SJCRH30 (cell line): ENCODE results near the gene CCDC85A. TPM values are rescaled to one million over a fixed set of nuclear protein-coding genes. Genes with fewer than 3 reads are reported as not detected.

Source experiments
- DNase-seq, 2 experiments: peaks; one replicate each; pipeline ENCODE4 v3.0.0-alpha.2; 2015 to 2020
- H3K27ac ChIP-seq: fragments of 250-450 bp; sonication (Bioruptor Pico); 2 replicates; pipeline ENCODE4 v1.5.1; 2020; ENCODE audit warnings: mild to moderate bottlenecking, moderate library complexity
- H3K27me3 ChIP-seq: fragments of 250-450 bp; sonication (Bioruptor Pico); 2 replicates; pipeline ENCODE4 v1.5.1; 2020; ENCODE audit warnings: mild to moderate bottlenecking, moderate library complexity
- H3K36me3 ChIP-seq: fragments of 250-450 bp; sonication (Bioruptor Pico); 2 replicates; pipeline ENCODE4 v1.5.1; 2020; ENCODE audit warnings: mild to moderate bottlenecking, moderate library complexity
- H3K4me1 ChIP-seq: fragments of 250-450 bp; sonication (Bioruptor Pico); 2 replicates; pipeline ENCODE4 v1.5.1; 2020; ENCODE audit warnings: mild to moderate bottlenecking, moderate library complexity
- H3K4me3 ChIP-seq: fragments of 250-450 bp; sonication (Bioruptor Pico); 2 replicates; pipeline ENCODE4 v1.5.1; 2020; ENCODE audit warnings: mild to moderate bottlenecking, moderate library complexity
- H3K9me3 ChIP-seq: fragments of 250-450 bp; sonication (Bioruptor Pico); replicated peaks from 2 replicates; pipeline ENCODE4 v1.5.1; 2020; ENCODE audit warnings: mild to moderate bottlenecking, moderate library complexity
- total RNA-seq: library from RNA; depleted of rRNA; stranded (reverse); fragments of >200 nt; shearing (Covaris generic); gene quantifications from 2 replicates; pipeline ENCODE4 v1.2.3, GENCODE V29; 2014

Gene CCDC85A
- total RNA-seq, 1 experiment from 2014 or later = not detected

GRCh38 chr2:56287974-56288373 lies 104.2 kb downstream of the CCDC85A start:
- no peak overlapping the region for H3K27ac ChIP-seq
- H3K27me3 ChIP-seq = no peaks in the 10 kb centered on the region
- H3K9me3 ChIP-seq = no peaks in the 10 kb centered on the region
- no peak for DNase-seq
- H3K4me3 ChIP-seq = no peak overlapping the region
- no peaks in the 10 kb centered on the region for H3K36me3 ChIP-seq
- no peaks in the 10 kb centered on the region for H3K4me1 ChIP-seq

DNA sequence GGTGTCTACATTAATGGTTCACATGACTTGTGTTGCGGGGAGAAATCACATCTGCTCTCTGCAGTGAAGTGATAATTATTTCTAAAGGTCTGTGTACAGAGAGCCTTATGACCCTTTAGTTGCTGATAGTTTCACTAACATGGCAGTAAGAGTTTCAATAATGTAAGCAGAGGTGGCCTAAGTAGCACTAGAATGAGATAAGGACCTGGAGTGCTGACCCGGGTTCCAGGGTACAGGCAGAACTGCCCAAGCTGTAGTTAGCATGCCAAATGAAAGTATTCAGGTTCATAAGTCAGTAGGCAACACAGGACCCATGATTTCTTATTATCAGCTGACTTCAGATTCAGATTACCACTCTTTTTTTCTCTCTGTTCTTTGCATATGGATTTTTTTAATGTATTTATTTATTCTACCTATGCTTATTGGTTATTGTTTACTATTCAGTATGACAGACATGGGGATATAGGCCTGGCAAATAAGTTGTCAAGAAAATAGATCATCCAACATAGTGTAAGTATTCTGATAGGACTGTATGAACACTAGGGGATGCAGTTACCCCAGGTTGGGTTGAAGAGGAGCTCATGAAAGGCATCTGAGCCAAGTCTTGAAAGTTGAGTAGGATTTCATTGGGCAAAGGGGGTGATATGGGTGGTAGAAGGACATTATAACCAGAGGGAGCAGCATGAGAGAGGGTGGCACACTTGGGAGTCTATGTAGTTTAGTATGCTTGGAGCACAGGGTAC lies 105.2 kb downstream of the CCDC85A start:
- DNase-seq = no peak
- Histone ChIP-seq H3K4me3 (no peak overlapping the region), H3K36me3 (no peaks in the 10 kb centered on the region), H3K27ac (no peak overlapping the region), H3K27me3 (no peaks in the 10 kb centered on the region), H3K4me1 (no peaks in the 10 kb centered on the region), H3K9me3 (no peaks in the 10 kb centered on the region)

DNA sequence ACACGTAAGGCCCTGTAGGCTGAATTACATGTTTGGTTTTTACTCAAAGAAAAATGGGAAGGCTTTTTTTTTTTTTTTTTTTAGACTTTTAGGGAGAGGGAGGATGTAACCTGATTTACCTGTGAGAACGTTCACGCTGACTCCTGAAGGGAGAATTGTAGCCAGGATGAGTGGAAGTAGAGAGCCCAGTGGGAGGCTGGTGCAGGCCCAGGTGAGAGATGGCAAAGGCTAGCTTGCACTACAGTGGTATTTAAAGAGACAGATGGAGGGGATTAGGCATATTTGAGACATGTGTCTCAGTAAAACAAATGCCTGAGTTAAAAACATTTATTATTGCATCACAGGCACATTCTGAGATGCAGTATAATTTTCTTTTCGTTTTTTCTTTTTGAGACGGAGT lies 107.9 kb downstream of the CCDC85A start:
- DNase-seq = no peak
- Histone ChIP-seq H3K27me3 (no peaks in the 10 kb centered on the region), H3K4me3 (no peak overlapping the region), H3K27ac (no peak overlapping the region), H3K36me3 (no peaks in the 10 kb centered on the region), H3K4me1 (no peaks in the 10 kb centered on the region), H3K9me3 (no peaks in the 10 kb centered on the region)

DNA sequence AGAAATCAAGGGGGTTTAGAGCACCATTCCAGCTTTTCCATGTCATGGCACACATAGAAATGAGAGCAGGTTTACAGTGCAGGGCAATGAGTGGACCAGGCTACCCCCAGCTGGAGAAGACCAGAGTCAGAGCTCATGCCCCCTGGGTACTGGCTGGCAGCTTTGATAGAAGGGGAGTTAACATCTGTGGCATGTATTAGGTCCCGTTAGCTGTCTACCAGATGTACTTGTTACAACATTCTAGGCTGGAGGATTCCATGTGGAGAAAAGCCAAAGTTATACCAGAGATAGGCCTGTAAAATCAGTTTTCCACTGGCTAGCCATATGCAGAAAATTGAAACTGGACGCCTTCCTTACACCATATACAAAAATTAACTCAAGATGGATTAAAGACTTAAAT lies 109.2 kb downstream of the CCDC85A start:
- Histone ChIP-seq H3K9me3 (no peaks in the 10 kb centered on the region), H3K27me3 (no peaks in the 10 kb centered on the region), H3K4me1 (no peaks in the 10 kb centered on the region), H3K27ac (no peak overlapping the region), H3K4me3 (no peak overlapping the region), H3K36me3 (no peaks in the 10 kb centered on the region)
- no peak for DNase-seq

DNA sequence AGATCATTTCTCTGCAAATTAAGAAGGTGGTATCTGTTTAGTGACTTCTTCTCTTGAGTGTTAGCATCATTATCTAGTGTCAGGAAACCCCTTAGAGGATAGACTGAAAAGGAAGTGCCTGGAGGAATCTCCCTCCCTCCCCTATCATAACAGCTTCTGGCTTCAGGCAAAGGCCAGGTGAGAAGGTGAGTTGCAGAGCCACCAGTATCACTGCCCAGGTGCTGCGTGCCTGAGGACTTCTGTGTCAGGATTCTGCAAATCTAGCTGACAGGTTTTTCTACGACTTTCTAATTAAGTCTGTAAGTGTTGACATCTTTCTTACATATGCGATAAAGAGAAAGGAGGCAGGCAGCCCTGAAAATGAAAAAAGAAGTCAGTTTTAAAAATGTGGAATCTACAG lies 111.9 kb downstream of the CCDC85A start:
- Histone ChIP-seq H3K27ac (no peak overlapping the region), H3K4me1 (no peaks in the 10 kb centered on the region), H3K36me3 (no peaks in the 10 kb centered on the region), H3K27me3 (no peaks in the 10 kb centered on the region), H3K9me3 (no peaks in the 10 kb centered on the region), H3K4me3 (no peak overlapping the region)
- no peak for DNase-seq

- Histone ChIP-seq H3K27ac (no peak overlapping the region), H3K9me3 (no peaks in the 10 kb centered on the region), H3K4me3 (no peak overlapping the region), H3K27me3 (no peaks in the 10 kb centered on the region), H3K36me3 (no peaks in the 10 kb centered on the region), H3K4me1 (no peaks in the 10 kb centered on the region)
- no peak for DNase-seq
Measured at GRCh38 chr2:56297671-56298070, 113.9 kb downstream of the CCDC85A start.

DNA sequence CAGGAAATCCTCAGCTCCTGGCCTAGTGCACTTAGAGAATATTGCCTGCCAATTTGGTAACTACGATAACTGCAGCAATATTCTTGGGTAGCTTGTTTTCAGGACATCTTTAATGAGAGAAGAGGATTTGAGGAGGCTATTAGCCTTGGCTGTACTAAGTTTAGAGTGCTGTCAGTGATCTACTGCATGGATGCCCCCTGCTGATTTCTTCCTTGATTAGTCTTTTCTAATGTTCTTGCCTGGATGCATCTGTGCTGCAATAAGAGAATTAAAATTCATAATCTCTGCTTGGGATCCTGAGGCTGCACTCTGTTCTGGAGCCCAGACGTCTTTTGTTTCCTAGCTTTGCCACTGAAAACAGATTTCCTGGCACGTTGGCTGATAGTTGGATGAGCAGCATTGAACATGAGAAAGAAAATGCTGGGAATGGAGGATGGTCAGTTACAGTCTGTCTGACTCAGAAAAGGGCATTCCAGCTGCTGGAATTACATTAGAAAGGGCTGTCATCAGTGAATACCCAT lies 115.4 kb downstream of the CCDC85A start:
- Histone ChIP-seq H3K36me3 (no peaks in the 10 kb centered on the region), H3K27ac (no peak overlapping the region), H3K9me3 (no peaks in the 10 kb centered on the region), H3K27me3 (no peaks in the 10 kb centered on the region; the same call in 1 of the 2 replicates), H3K4me3 (no peak overlapping the region), H3K4me1 (no peaks in the 10 kb centered on the region)
- DNase-seq = no peak

GRCh38 chr2:56309626-56310170 lies 125.9 kb downstream of the CCDC85A start:
- DNase-seq = no peak
- H3K36me3 ChIP-seq = no peaks in the 10 kb centered on the region; the same call in 1 of the 2 replicates
- H3K4me3 ChIP-seq = no peak overlapping the region
- H3K9me3 ChIP-seq = no peaks in the 10 kb centered on the region
- no peaks in the 10 kb centered on the region for H3K27me3 ChIP-seq
- H3K4me1 ChIP-seq = no peaks in the 10 kb centered on the region
- H3K27ac ChIP-seq = no peak overlapping the region

- Histone ChIP-seq H3K4me3 (no peak overlapping the region), H3K9me3 (no peaks in the 10 kb centered on the region), H3K27ac (no peak overlapping the region), H3K27me3 (0 out of 2 replicates have a peak, but pooled peaks cover 3% of the 10 kb centered on the region), H3K4me1 (no peaks in the 10 kb centered on the region), H3K36me3 (no peaks in the 10 kb centered on the region; the same call in 1 of the 2 replicates)
- DNase-seq = no peak
Measured at GRCh38 chr2:56313500-56313921, 129.7 kb downstream of the CCDC85A start.

DNA sequence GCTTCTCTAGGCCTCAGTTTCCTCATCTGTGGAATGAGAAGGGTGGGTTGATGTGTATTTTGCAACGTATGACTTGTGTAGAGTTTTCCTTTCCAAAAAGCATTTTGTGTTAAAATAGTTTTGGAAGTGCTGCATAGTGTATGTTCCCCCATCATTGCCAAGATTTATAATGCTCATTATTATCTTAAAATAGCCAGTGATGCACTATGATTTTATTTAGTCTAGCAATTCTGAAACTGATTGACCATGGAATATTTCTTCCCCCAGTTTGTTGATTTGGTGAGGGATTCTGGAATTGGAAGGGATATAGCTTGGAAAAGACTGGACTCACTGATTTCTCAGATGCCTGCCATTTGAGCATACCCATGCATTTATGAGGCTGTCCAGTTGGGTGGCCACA lies 130.6 kb downstream of the CCDC85A start:
- H3K9me3 ChIP-seq = no peaks in the 10 kb centered on the region
- H3K27ac ChIP-seq = no peak overlapping the region
- no peak for DNase-seq

GRCh38 chr2:56314796-56315195 lies 131.0 kb downstream of the CCDC85A start:
- no peaks in the 10 kb centered on the region for H3K9me3 ChIP-seq
- no peak overlapping the region for H3K4me3 ChIP-seq
- no peak for DNase-seq
- H3K27ac ChIP-seq = no peak overlapping the region
- no peaks in the 10 kb centered on the region for H3K4me1 ChIP-seq
- 0 out of 2 replicates have a peak, but pooled peaks cover 3% of the 10 kb centered on the region for H3K27me3 ChIP-seq
- no peaks in the 10 kb centered on the region; the same call in 1 of the 2 replicates for H3K36me3 ChIP-seq

More for the DNA sequence above, 130.6 kb downstream of the CCDC85A start:
- Histone ChIP-seq H3K36me3 (no peaks in the 10 kb centered on the region; the same call in 1 of the 2 replicates), H3K27me3 (0 out of 2 replicates have a peak, but pooled peaks cover 3% of the 10 kb centered on the region), H3K4me3 (no peak overlapping the region), H3K4me1 (no peaks in the 10 kb centered on the region)

GRCh38 chr2:56315376-56315775 lies 131.6 kb downstream of the CCDC85A start:
- H3K27me3 ChIP-seq = 0 out of 2 replicates have a peak, but pooled peaks cover 3% of the 10 kb centered on the region
- no peaks in the 10 kb centered on the region for H3K4me1 ChIP-seq
- H3K9me3 ChIP-seq = no peaks in the 10 kb centered on the region
- no peak for DNase-seq
- no peaks in the 10 kb centered on the region; the same call in 1 of the 2 replicates for H3K36me3 ChIP-seq
- H3K27ac ChIP-seq = no peak overlapping the region
- no peak overlapping the region for H3K4me3 ChIP-seq

DNA sequence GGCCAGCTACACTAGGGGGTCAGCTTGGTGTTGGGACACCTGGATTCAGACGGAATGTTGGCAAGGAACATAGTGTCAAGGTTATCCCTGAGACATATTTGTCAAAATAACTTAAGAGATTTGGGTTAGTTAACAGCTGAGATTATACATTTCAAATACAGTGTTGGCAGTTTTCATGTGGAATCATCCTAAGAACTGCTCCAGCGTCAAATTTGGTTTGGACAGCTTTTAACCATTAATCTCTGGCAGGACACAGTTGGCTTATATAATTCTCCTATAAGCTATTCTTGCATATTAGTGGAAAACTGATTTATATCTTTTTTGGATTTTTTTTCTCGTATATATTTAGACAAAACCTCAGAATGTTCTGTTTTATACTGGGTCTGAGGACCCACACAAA lies 132.2 kb downstream of the CCDC85A start:
- Histone ChIP-seq H3K27ac (no peak overlapping the region), H3K9me3 (no peaks in the 10 kb centered on the region), H3K4me3 (no peak overlapping the region), H3K4me1 (no peaks in the 10 kb centered on the region), H3K27me3 (0 out of 2 replicates have a peak, but pooled peaks cover 3% of the 10 kb centered on the region), H3K36me3 (no peaks in the 10 kb centered on the region; the same call in 1 of the 2 replicates)
- no peak for DNase-seq

DNA sequence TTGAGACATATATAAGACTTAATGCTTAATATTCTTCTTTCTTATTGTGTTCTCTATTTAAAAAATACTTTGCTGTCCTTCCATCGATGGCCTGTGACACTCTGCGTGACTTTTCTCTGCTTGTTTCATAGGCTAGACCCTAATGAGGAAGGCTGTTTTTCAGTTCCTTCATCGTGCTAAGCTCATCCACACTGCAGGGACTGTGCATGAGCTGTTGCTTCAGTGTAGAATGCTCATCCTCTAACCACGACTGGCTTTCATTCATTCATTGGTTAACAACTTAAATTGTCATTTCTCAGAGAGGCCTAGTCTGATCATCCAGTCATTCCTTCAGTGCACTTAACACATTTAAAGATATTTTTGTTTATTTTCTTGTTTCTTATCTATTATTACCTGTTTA lies 134.4 kb downstream of the CCDC85A start:
- H3K9me3 ChIP-seq = no peaks in the 10 kb centered on the region
- no peak for DNase-seq
- no peak overlapping the region for H3K27ac ChIP-seq

DNA sequence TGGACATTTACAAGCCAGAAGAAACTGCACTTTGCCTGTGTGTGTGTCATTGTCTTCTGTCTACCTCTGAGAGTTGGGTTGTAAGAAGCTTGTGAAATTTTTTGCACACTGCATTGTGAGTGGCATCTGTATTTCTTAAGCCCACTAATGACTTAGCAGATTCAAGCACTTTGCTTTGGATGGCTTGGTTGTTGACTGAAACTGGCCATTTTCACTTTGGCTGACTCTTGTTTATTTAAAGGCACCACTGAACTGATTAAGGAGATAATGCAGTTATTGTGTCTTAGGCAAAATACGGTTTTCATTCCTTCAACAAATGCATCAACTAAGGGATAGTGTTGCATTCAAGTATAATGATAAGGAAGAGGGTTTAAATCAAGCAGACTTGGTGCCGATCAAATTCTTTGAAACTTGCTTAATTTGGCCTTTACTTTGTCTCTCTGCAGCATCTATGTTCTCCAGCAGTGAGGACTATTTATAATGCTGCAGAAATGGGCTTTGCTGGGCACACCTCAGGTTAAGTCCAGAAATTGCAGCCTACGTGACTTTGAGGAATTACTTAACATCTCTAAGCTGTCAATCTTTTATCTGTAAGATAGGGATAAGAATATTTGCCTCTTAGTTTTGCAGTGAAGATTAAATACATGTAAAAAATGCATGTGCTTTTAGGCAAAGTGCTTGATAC lies 142.0 kb downstream of the CCDC85A start:
- no peaks in the 10 kb centered on the region for H3K27me3 ChIP-seq
- DNase-seq = no peak
- no peaks in the 10 kb centered on the region for H3K4me1 ChIP-seq
- no peak overlapping the region for H3K4me3 ChIP-seq
- no peaks in the 10 kb centered on the region for H3K9me3 ChIP-seq
- H3K27ac ChIP-seq = no peak overlapping the region
- H3K36me3 ChIP-seq = no peaks in the 10 kb centered on the region

More for the DNA sequence above, 134.4 kb downstream of the CCDC85A start:
- Histone ChIP-seq H3K27me3 (0 out of 2 replicates have a peak, but pooled peaks cover 3% of the 10 kb centered on the region), H3K36me3 (no peaks in the 10 kb centered on the region), H3K4me3 (no peak overlapping the region), H3K4me1 (no peaks in the 10 kb centered on the region)
